Mesenchymal stem cell (in vitro differentiated cells and primary cell): ENCODE measurements around the gene GPSM1.

Experiments used
- DNase-seq: peaks from one replicate; pipeline ENCODE4 v3.0.0-alpha.2; 2013
- H2AFZ ChIP-seq: one replicate; pipeline ENCODE4 v1.6.1; 2013; ENCODE audit warnings: low read depth, mild to moderate bottlenecking, control low read depth, inconsistent platforms, low read length, moderate library complexity
- H2AK5ac ChIP-seq: 2 replicates; pipeline ENCODE4 v1.6.1; 2013; ENCODE audit warnings: low read length, moderate library complexity, mild to moderate bottlenecking, inconsistent platforms; ENCODE audit not compliant: severe bottlenecking
- H2BK120ac ChIP-seq: one replicate; pipeline ENCODE4 v1.6.1; 2013; ENCODE audit warnings: low read depth, mild to moderate bottlenecking, inconsistent platforms, low read length, moderate library complexity
- H2BK12ac ChIP-seq, 2 experiments: one replicate each; pipeline ENCODE4 v1.6.1; 2013; ENCODE audit warnings: inconsistent platforms in 2 of 2, low read length in 2 of 2, mild to moderate bottlenecking in 2 of 2, moderate library complexity in 2 of 2, control low read depth in 1 of 2
- H2BK15ac ChIP-seq: one replicate; pipeline ENCODE4 v1.6.1; 2013; ENCODE audit warnings: mild to moderate bottlenecking, low read depth, inconsistent platforms; ENCODE audit not compliant: poor library complexity, severe bottlenecking
- H2BK5ac ChIP-seq: 2 replicates; pipeline ENCODE4 v1.6.1; 2013; ENCODE audit warnings: low read depth, mild to moderate bottlenecking, low read length, control low read depth, inconsistent platforms; ENCODE audit not compliant: poor library complexity, severe bottlenecking
- H3K14ac ChIP-seq, 2 experiments: one replicate each; pipeline ENCODE4 v1.6.1; 2013; ENCODE audit warnings: inconsistent platforms in 2 of 2, low read length in 2 of 2, control low read depth in 1 of 2, mild to moderate bottlenecking in 1 of 2, moderate library complexity in 1 of 2
- H3K18ac ChIP-seq, 2 experiments: one replicate each; pipeline ENCODE4 v1.6.1; 2013; ENCODE audit warnings: inconsistent platforms in 2 of 2, low read length in 2 of 2, control low read depth in 1 of 2, low read depth in 1 of 2, mild to moderate bottlenecking in 1 of 2
- H3K23ac ChIP-seq, 2 experiments: one replicate each; pipeline ENCODE4 v1.6.1; 2013; ENCODE audit warnings: inconsistent platforms in 2 of 2, low read length in 2 of 2, mild to moderate bottlenecking in 2 of 2, moderate library complexity in 2 of 2, control low read depth in 1 of 2
- H3K27ac ChIP-seq: 2 replicates; pipeline ENCODE4 v1.5.1; 2013; ENCODE audit warnings: mild to moderate bottlenecking, moderate library complexity, low read length, control low read depth, inconsistent platforms; ENCODE audit not compliant: poor library complexity, severe bottlenecking
- H3K27me3 ChIP-seq, 2 experiments: 2 replicates each; pipeline versions ENCODE4 v1.6.1 to v1.7.0; 2013; ENCODE audit warnings: low read length in 2 of 2, mild to moderate bottlenecking in 2 of 2, moderate library complexity in 2 of 2, control low read depth in 1 of 2, inconsistent platforms in 1 of 2; ENCODE audit not compliant: control insufficient read depth in 1 of 2, insufficient read depth in 1 of 2
- H3K36me3 ChIP-seq, 2 experiments: 2 replicates each; pipeline versions ENCODE4 v1.6.1 to v1.7.0; 2013; ENCODE audit warnings: low read length in 2 of 2, control low read depth in 1 of 2, inconsistent platforms in 1 of 2, low read depth in 1 of 2, mild to moderate bottlenecking in 1 of 2; ENCODE audit not compliant: insufficient read depth in 2 of 2, control insufficient read depth in 1 of 2
- H3K4ac ChIP-seq, 2 experiments: one replicate each; pipeline ENCODE4 v1.6.1; 2013; ENCODE audit warnings: inconsistent platforms in 2 of 2, low read length in 2 of 2, mild to moderate bottlenecking in 2 of 2, moderate library complexity in 2 of 2, control low read depth in 1 of 2, low read depth in 1 of 2
- H3K4me1 ChIP-seq: 2 replicates; pipeline ENCODE4 v1.6.1; 2013; ENCODE audit warnings: low read depth, low read length, control low read depth; ENCODE audit not compliant: control insufficient read depth, insufficient read depth
- H3K4me2 ChIP-seq: 2 replicates; pipeline ENCODE4 v1.6.1; 2013; ENCODE audit warnings: low read length, mild to moderate bottlenecking, inconsistent platforms; ENCODE audit not compliant: poor library complexity, severe bottlenecking
- H3K4me3 ChIP-seq, 2 experiments: 2 replicates each; pipeline versions ENCODE4 v1.5.1 to v1.7.0; 2013; ENCODE audit warnings: low read length in 2 of 2, mild to moderate bottlenecking in 2 of 2, control low read depth in 1 of 2, low read depth in 1 of 2; ENCODE audit not compliant: insufficient read depth in 1 of 2
- H3K79me1 ChIP-seq: replicated peaks from 2 replicates; pipeline ENCODE4 v1.6.1; 2013; ENCODE audit warnings: mild to moderate bottlenecking, control low read depth, low read length, inconsistent platforms; ENCODE audit not compliant: poor library complexity, severe bottlenecking
- H3K9ac ChIP-seq: 2 replicates; pipeline ENCODE4 v1.7.0; 2013; ENCODE audit warnings: mild to moderate bottlenecking, low read length, moderate library complexity
- H3K9me3 ChIP-seq: 2 replicates; pipeline ENCODE4 v1.7.0; 2013; ENCODE audit warnings: mild to moderate bottlenecking, low read length; ENCODE audit not compliant: control insufficient read depth
- H4K8ac ChIP-seq: one replicate; pipeline ENCODE4 v1.6.1; 2013; ENCODE audit warnings: inconsistent platforms, mild to moderate bottlenecking, low read length, moderate library complexity
- H4K91ac ChIP-seq: one replicate; pipeline ENCODE4 v1.6.1; 2013; ENCODE audit warnings: mild to moderate bottlenecking, low read length, inconsistent platforms
- WGBS: methylation state at CpG from one replicate; pipeline ENCODE4 v1.1.7; 2013; ENCODE audit warnings: mixed read lengths; 5-methylcytosine and 5-hydroxymethylcytosine counted together

Gene GPSM1

DNA sequence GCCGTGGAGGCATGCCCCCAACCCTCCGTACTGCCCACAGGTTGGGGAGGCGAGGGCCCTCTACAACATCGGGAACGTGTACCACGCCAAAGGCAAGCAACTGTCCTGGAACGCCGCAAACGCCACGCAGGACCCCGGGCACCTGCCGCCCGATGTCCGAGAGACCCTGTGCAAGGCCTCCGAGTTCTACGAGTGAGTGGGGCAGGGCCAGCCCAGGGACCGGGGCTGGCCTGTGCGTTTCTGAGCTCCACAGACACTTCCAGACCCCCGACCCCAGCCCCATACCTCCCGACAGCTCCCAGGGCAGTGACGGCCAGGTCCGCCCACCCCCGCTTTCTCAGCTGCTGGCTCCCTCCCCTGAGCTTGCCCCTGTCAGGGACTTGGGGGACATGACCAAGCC, 9.5 kb downstream of the GPSM1 start:
- peaks cover 52% of the 10 kb centered on the region for H3K4me1 ChIP-seq
- H3K4me2 ChIP-seq, result no peak overlapping the region
- 97% methylated on average over 23 of the region's 23 CpGs for WGBS
- H4K8ac ChIP-seq, result no peak overlapping the region
- peaks cover 29% of the 10 kb centered on the region for H3K79me1 ChIP-seq
- no peaks in the 10 kb centered on the region for H3K27me3 ChIP-seq
- no peak overlapping the region for H2BK5ac ChIP-seq
- H3K9me3 ChIP-seq, result no peaks in the 10 kb centered on the region
- H2AFZ ChIP-seq, result no peak overlapping the region
- H4K91ac ChIP-seq, result no peak overlapping the region
- H3K18ac ChIP-seq, result no peak overlapping the region
- no peak overlapping the region for H2AK5ac ChIP-seq
- H3K27ac ChIP-seq, result no peak overlapping the region
- H2BK15ac ChIP-seq, result no peak overlapping the region
- H2BK120ac ChIP-seq, result no peak overlapping the region
- no peak overlapping the region for H3K9ac ChIP-seq
- H3K14ac ChIP-seq, result no peak overlapping the region
- no peak overlapping the region for H2BK12ac ChIP-seq
- H3K23ac ChIP-seq, result no peak overlapping the region
- H3K4me3 ChIP-seq, result no peak overlapping the region
- no peak for DNase-seq
- peaks cover 48 to 95% of the 10 kb centered on the region in 2 experiments for H3K36me3 ChIP-seq
- no peak overlapping the region for H3K4ac ChIP-seq

DNA sequence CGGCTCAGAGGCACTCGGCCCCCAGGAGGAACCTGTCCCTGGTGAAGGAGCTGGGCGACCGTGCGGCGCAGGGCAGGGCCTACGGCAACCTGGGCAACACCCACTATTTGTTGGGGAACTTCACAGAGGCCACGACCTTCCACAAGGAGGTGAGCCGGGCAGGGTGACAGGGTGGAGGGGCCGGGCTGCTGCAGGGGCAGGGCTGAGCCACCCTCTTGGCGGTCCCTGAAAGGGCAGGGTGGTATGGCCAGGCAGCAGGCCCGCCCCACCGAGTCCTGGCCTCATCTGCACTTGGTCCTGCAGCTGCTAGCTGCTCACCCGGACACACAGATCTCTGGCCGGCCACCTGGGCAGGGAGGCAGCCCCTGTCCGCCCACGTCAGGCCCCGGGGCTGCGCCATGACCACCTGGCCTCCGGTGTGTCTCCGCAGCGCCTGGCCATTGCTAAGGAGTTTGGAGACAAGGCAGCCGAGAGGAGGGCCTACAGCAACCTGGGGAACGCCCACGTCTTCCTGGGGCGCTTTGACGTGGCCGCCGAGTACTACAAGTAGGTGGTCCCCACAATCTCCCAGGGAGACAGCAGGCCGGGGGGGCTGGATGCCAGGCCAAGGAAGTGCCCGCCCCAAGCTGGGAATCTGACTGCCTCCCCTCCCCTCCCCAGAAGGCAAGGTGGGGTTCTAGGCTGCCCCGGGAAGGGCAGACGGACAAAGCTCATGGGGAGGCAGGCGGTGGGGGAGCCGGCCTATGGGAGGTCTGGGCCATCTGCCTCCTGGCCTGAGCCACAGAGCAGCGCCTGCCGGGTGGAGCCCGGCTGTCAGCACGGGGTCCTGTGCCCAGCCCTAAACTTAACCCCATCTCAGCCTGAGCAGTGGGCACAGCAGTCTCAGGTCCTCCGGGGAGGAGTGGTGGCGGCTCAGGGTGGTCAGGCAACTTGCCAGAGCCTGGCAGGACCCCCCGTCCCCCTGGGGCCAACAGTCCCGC, 10.4 kb downstream of the GPSM1 start:
- Histone ChIP-seq H3K4me3 (no peak overlapping the region), H3K14ac (no peak overlapping the region), H3K18ac (no peak overlapping the region)

GRCh38 chr9:136338511-136338910, 11.2 kb downstream of the GPSM1 start:
- no peaks in the 10 kb centered on the region for H3K27me3 ChIP-seq
- H3K27ac ChIP-seq, result no peak overlapping the region
- DNase-seq, result no peak
- H3K79me1 ChIP-seq, result peaks cover 22% of the 10 kb centered on the region
- H3K4ac ChIP-seq, result no peak overlapping the region
- no peak overlapping the region for H3K14ac ChIP-seq
- H3K4me1 ChIP-seq, result peaks cover 58% of the 10 kb centered on the region
- H3K9me3 ChIP-seq, result no peaks in the 10 kb centered on the region
- H2AK5ac ChIP-seq, result no peak overlapping the region
- no peak overlapping the region for H2AFZ ChIP-seq
- H2BK120ac ChIP-seq, result no peak overlapping the region
- H2BK12ac ChIP-seq, result no peak overlapping the region
- H3K36me3 ChIP-seq, result peaks cover 50 to 91% of the 10 kb centered on the region in 2 experiments
- H3K23ac ChIP-seq, result no peak overlapping the region
- H3K4me2 ChIP-seq, result no peak overlapping the region
- H3K4me3 ChIP-seq, result no peak overlapping the region
- no peak overlapping the region for H2BK5ac ChIP-seq
- no peak overlapping the region for H2BK15ac ChIP-seq
- H4K8ac ChIP-seq, result no peak overlapping the region
- H3K18ac ChIP-seq, result no peak overlapping the region
- H4K91ac ChIP-seq, result peak overlapping the region; percentile 16
- no peak overlapping the region for H3K9ac ChIP-seq
- 94% methylated on average over 21 of the region's 25 CpGs for WGBS

More for the DNA sequence above, 10.4 kb downstream of the GPSM1 start:
- Histone ChIP-seq H3K27ac (no peak overlapping the region), H3K9ac (no peak overlapping the region), H3K9me3 (no peaks in the 10 kb centered on the region), H4K8ac (no peak overlapping the region), H3K4ac (no peak overlapping the region), H3K27me3 (no peaks in the 10 kb centered on the region), H2AFZ (no peak overlapping the region), H2BK15ac (no peak overlapping the region), H3K36me3 (peaks cover 50 to 93% of the 10 kb centered on the region in 2 experiments), H2BK5ac (no peak overlapping the region), H2BK120ac (no peak overlapping the region), H3K79me1 (peaks cover 27% of the 10 kb centered on the region), H2AK5ac (no peak overlapping the region), H3K23ac (no peak overlapping the region), H3K4me2 (no peak overlapping the region), H2BK12ac (no peak overlapping the region), H3K4me1 (peaks cover 56% of the 10 kb centered on the region), H4K91ac (no peak overlapping the region)
- WGBS, result 95% methylated on average over 43 of the region's 43 CpGs
- no peak for DNase-seq

- peaks cover 50 to 91% of the 10 kb centered on the region in 2 experiments for H3K36me3 ChIP-seq
These were observed 12.0 kb downstream of the GPSM1 start for GRCh38 chr9:136339173-136339957.

More at GRCh38 chr9:136339173-136339957, 12.0 kb downstream of the GPSM1 start:
- no peaks in the 10 kb centered on the region for H3K27me3 ChIP-seq
- H2BK12ac ChIP-seq, result no peak overlapping the region
- no peaks in the 10 kb centered on the region for H3K9me3 ChIP-seq
- H2BK15ac ChIP-seq, result no peak overlapping the region
- peaks cover 55% of the 10 kb centered on the region for H3K4me1 ChIP-seq
- no peak overlapping the region for H2BK120ac ChIP-seq
- H2AK5ac ChIP-seq, result no peak overlapping the region
- H3K4me3 ChIP-seq, result no peak overlapping the region
- no peak overlapping the region for H3K23ac ChIP-seq
- no peak overlapping the region for H3K27ac ChIP-seq
- peak; percentile 60 for DNase-seq
- H2BK5ac ChIP-seq, result no peak overlapping the region
- H3K9ac ChIP-seq, result no peak overlapping the region
- no peak overlapping the region for H3K14ac ChIP-seq
- peaks cover 17% of the 10 kb centered on the region for H3K79me1 ChIP-seq
- H4K8ac ChIP-seq, result no peak overlapping the region
- H4K91ac ChIP-seq, result no peak overlapping the region
- H2AFZ ChIP-seq, result no peak overlapping the region
- no peak overlapping the region for H3K18ac ChIP-seq
- no peak overlapping the region for H3K4me2 ChIP-seq
- WGBS, result 73% methylated on average over 28 of the region's 32 CpGs
- no peak overlapping the region for H3K4ac ChIP-seq
